ENCODE data around the gene CACNA2D1.
"Not testable (repeated sequence)": the region's sequence is repeated elsewhere in the genome, so short reads cannot be mapped to it uniquely, and the experiment has no call there.

Gene CACNA2D1

GRCh38 chr7:82019551-82020475 lies 423.8 kb downstream of the CACNA2D1 start:
- no peak for DNase-seq

GRCh38 chr7:82018226-82018625 lies 425.4 kb downstream of the CACNA2D1 start:
- DNase-seq: no peak

- DNase-seq: no peak
These were observed 426.1 kb downstream of the CACNA2D1 start for GRCh38 chr7:82017334-82017943.

- DNase-seq: no peak
These were observed 427.8 kb downstream of the CACNA2D1 start for GRCh38 chr7:82015751-82016150.

GRCh38 chr7:82014574-82014973 lies 429.0 kb downstream of the CACNA2D1 start:
- not testable (repeated sequence) for DNase-seq

- DNase-seq: no peak
These were observed 431.1 kb downstream of the CACNA2D1 start for GRCh38 chr7:82012453-82012852.

GRCh38 chr7:82010416-82010815 lies 433.2 kb downstream of the CACNA2D1 start:
- DNase-seq: no peak

- no peak for DNase-seq
These were observed 436.3 kb downstream of the CACNA2D1 start for GRCh38 chr7:82007315-82007714.

GRCh38 chr7:82005056-82005455 lies 438.5 kb downstream of the CACNA2D1 start:
- no peak for DNase-seq

GRCh38 chr7:81993186-81993585 lies 450.4 kb downstream of the CACNA2D1 start:
- DNase-seq: no peak

- DNase-seq: peak; percentile 7
These were observed 453.2 kb downstream of the CACNA2D1 start for GRCh38 chr7:81990395-81990794.

GRCh38 chr7:81986723-81987470 lies 456.7 kb downstream of the CACNA2D1 start:
- no peak for DNase-seq

GRCh38 chr7:81983406-81983805 lies 460.2 kb downstream of the CACNA2D1 start:
- DNase-seq: no peak

- no peak for DNase-seq
These were observed 470.5 kb downstream of the CACNA2D1 start for GRCh38 chr7:81973117-81973516.

- no peak for DNase-seq
These were observed 483.6 kb downstream of the CACNA2D1 start for GRCh38 chr7:81960026-81960425.

GRCh38 chr7:81957517-81957916 lies 486.1 kb downstream of the CACNA2D1 start:
- DNase-seq: no peak

- DNase-seq: peak; percentile 47
These were observed 487.1 kb downstream of the CACNA2D1 start for GRCh38 chr7:81956520-81956919.

GRCh38 chr7:81949306-81949705 lies 494.3 kb downstream of the CACNA2D1 start:
- DNase-seq: no peak

- no peak for DNase-seq
These were observed 499.5 kb downstream of the CACNA2D1 start for GRCh38 chr7:81944058-81944457.

GRCh38 chr7:81937091-81937490 lies 506.5 kb downstream of the CACNA2D1 start:
- no peak for DNase-seq

- no peak for DNase-seq
These were observed 508.8 kb downstream of the CACNA2D1 start for GRCh38 chr7:81934596-81935301.

- DNase-seq: peak; percentile 58
These were observed 510.6 kb downstream of the CACNA2D1 start for GRCh38 chr7:81932936-81933335.

- DNase-seq: peak; percentile 3
These were observed 514.2 kb downstream of the CACNA2D1 start for GRCh38 chr7:81929386-81929785.

Measured in MV-4-11 (cell line).